K562 (cell line): Measurements from ENCODE around the gene PET100. TPM values are rescaled to one million over a fixed set of nuclear protein-coding genes. Genes with fewer than 3 reads are reported as not detected.

ENCODE experiments used
- ATAC-seq: fragments of 200-7000 bp; cut with Tn5 transposase; 3 replicates; pipeline ENCODE4 v1.9.1; 2020; ENCODE audit warnings: moderate library complexity
- BruUV-seq: library from RNA; stranded (reverse); fragments of 400-500 nt; replicated peaks from 2 replicates; lab custom pipeline; 2021; lab: Mats Ljungman, UMichigan
- CTCF ChIA-PET: fragments of 300-600 bp; formaldehyde crosslinking; extraction: SDS; loops from one replicate; lab custom pipeline; 2021; ENCODE audit warnings: low intra/inter-chr PET ratio; lab: Yijun Ruan, JAX
- POLR2A ChIA-PET: fragments of 300-600, 350-650 bp; sonication (Branson Sonifier 250); formaldehyde crosslinking; extraction: SDS; loops from one replicate; lab custom pipeline; 2021; ENCODE audit warnings: antibody characterized with exemption, inconsistent platforms; lab: Yijun Ruan, JAX
- DNase-seq, 4 experiments: peaks; one replicate each; pipeline versions ENCODE4 v3.0.0 to v3.0.0-alpha.2; 2011 to 2018; ENCODE audit warnings: low spot score in 3 of 4, mixed read lengths in 3 of 4; ENCODE audit errors: extremely low read depth in 1 of 4
- FAIRE-seq: peaks from 2 replicates; lab custom pipeline; 2011; peaks lifted over from hg19 to GRCh38; lab: Jason Lieb, UNC
- H2AFZ ChIP-seq: 2 replicates; pipeline ENCODE4 v1.6.0; 2011; ENCODE audit warnings: low read depth, low read length, control low read depth, inconsistent platforms
- H3K27ac ChIP-seq: fragments of 200-600 bp; 3 replicates; pipeline ENCODE4 v1.8.0; 2011; ENCODE audit warnings: low read depth, mild to moderate bottlenecking, control low read depth, inconsistent platforms, low read length, moderate library complexity, mixed read lengths; ENCODE audit errors: extremely low read depth
- H3K27me3 ChIP-seq, 2 experiments: fragments of 300-600 bp in 1 of 2; 2 replicates in 1 of 2; 3 replicates in 1 of 2; pipeline versions ENCODE4 v1.6.0 to v1.8.0; 2011; ENCODE audit warnings: inconsistent platforms in 2 of 2, low read length in 2 of 2, mild to moderate bottlenecking in 1 of 2, mixed read lengths in 1 of 2, moderate library complexity in 1 of 2; ENCODE audit not compliant: control insufficient read depth in 2 of 2, insufficient read depth in 2 of 2
- H3K36me3 ChIP-seq: fragments of 300-600 bp; 3 replicates; pipeline ENCODE4 v1.8.0; 2011; ENCODE audit warnings: mild to moderate bottlenecking, low read length, inconsistent platforms; ENCODE audit not compliant: control insufficient read depth, insufficient read depth
- H3K4me1 ChIP-seq, 2 experiments: fragments of 200-600 bp in 1 of 2; replicated peaks in 1 of 2; 2 replicates in 1 of 2; 3 replicates in 1 of 2; pipeline versions ENCODE4 v1.5.1 to v1.8.0; 2011; ENCODE audit warnings: inconsistent platforms in 2 of 2, low read length in 2 of 2, mild to moderate bottlenecking in 1 of 2, mixed read lengths in 1 of 2, moderate library complexity in 1 of 2; ENCODE audit not compliant: control insufficient read depth in 2 of 2, insufficient read depth in 2 of 2
- H3K4me2 ChIP-seq: 2 replicates; pipeline ENCODE4 v1.6.1; 2011; ENCODE audit warnings: low read length, control low read depth, inconsistent platforms, mixed read lengths; ENCODE audit not compliant: insufficient read depth
- H3K4me3 ChIP-seq: fragments of 200-600 bp; sonication (generic), shearing (Covaris generic); 2 replicates; pipeline ENCODE4 v1.5.1; 2016; ENCODE audit warnings: control low read depth, inconsistent platforms
- H3K79me2 ChIP-seq: fragments of 200-600 bp; 3 replicates; pipeline ENCODE4 v1.8.0; 2011; ENCODE audit warnings: low read length, inconsistent platforms; ENCODE audit not compliant: control insufficient read depth, insufficient read depth
- H3K9ac ChIP-seq, 2 experiments: 2 replicates each; pipeline versions ENCODE4 v1.6.0 to v1.6.1; 2011; ENCODE audit warnings: low read depth in 2 of 2, low read length in 2 of 2, control low read depth in 1 of 2, inconsistent platforms in 1 of 2, mild to moderate bottlenecking in 1 of 2, mixed read lengths in 1 of 2; ENCODE audit not compliant: insufficient read depth in 1 of 2
- H3K9me1 ChIP-seq: one replicate; pipeline ENCODE4 v1.6.0; 2011; ENCODE audit warnings: inconsistent platforms, mild to moderate bottlenecking, low read length, moderate library complexity; ENCODE audit not compliant: control insufficient read depth, insufficient read depth
- H3K9me3 ChIP-seq: replicated peaks from 2 replicates; pipeline ENCODE4 v1.5.1; 2011; ENCODE audit warnings: low read depth, low read length, inconsistent platforms; ENCODE audit not compliant: control insufficient read depth, insufficient read depth
- H4K20me1 ChIP-seq: replicated peaks from 2 replicates; pipeline ENCODE4 v1.6.1; 2011; ENCODE audit warnings: low read length, inconsistent platforms, mixed read lengths; ENCODE audit not compliant: control insufficient read depth, insufficient read depth
- POLR2AphosphoS5 ChIP-seq: IDR thresholded peaks from 2 replicates; pipeline ENCODE4 v1.6.1; 2011; ENCODE audit warnings: mild to moderate bottlenecking, low read depth, low read length, moderate library complexity; ENCODE audit not compliant: control insufficient read depth, insufficient read depth
- POLR2G ChIP-seq: fragments of 200-400 bp; formaldehyde crosslinking; IDR thresholded peaks from 2 replicates; pipeline ENCODE4 v1.6.1; 2017; ENCODE audit warnings: low read depth, mild to moderate bottlenecking, antibody characterized with exemption, low read length, moderate library complexity
- RBFOX2 ChIP-seq: fragments of 200-400 bp; formaldehyde crosslinking; IDR thresholded peaks from 2 replicates; pipeline ENCODE4 v1.6.1; 2017; ENCODE audit warnings: low read depth, mild to moderate bottlenecking, low read length, moderate library complexity
- SMAD3 ChIP-seq: fragments of 450-650 bp; formaldehyde crosslinking; conservative IDR thresholded peaks from 2 replicates; pipeline ENCODE4 v1.4.0; 2020; ENCODE audit warnings: mild to moderate bottlenecking
- U2AF1 ChIP-seq: fragments of 200-400 bp; formaldehyde crosslinking; optimal IDR thresholded peaks from 2 replicates; pipeline ENCODE3; 2017; ENCODE audit warnings: mild to moderate bottlenecking, low read depth, low read length, moderate library complexity
- UBTF ChIP-seq, 2 experiments: IDR thresholded peaks; 2 replicates each; pipeline ENCODE4 v1.6.1; 2012; ENCODE audit warnings: improper control_type of control experiment in 2 of 2, low read depth in 2 of 2, low read length in 2 of 2, borderline replicate concordance in 1 of 2
- ZBTB1 ChIP-seq: sonication (generic); formaldehyde crosslinking; IDR thresholded peaks from 2 replicates; pipeline ENCODE4 v1.8.1; 2023; ENCODE audit warnings: missing genetic modification reagents, low read depth, mild to moderate bottlenecking, borderline replicate concordance
- ZNF318 ChIP-seq, 2 experiments: fragments of 450-650 bp; IDR thresholded peaks; 2 replicates each; pipeline ENCODE4 v1.6.1; 2016; ENCODE audit warnings: mild to moderate bottlenecking in 2 of 2, borderline replicate concordance in 1 of 2, low read depth in 1 of 2, moderate library complexity in 1 of 2
- WGBS: fragments of 100-300 bp; shearing (Covaris generic); methylation state at CpG from one replicate; pipeline ENCODE4 v1.1.6; 2016; ENCODE audit warnings: low coverage, mixed read lengths; ENCODE audit not compliant: insufficient coverage; ENCODE audit errors: missing lambda C conversion rate; 5-methylcytosine and 5-hydroxymethylcytosine counted together
- in situ Hi-C: fragments of 300-500 bp; cut with MboI; formaldehyde crosslinking; loops from 4 replicates; pipeline ENCODE4 v1.15.0; 2018; ENCODE audit warnings: inconsistent platforms, mixed read lengths
- intact Hi-C: fragments of 100-400 bp; cut with micrococcal nuclease; formaldehyde crosslinking; loops from 2 replicates; pipeline ENCODE4 v1.14.2; 2022
- polyA plus RNA-seq, 8 experiments: library from polyadenylated mRNA; depleted of rRNA in 4 of 8; stranded (reverse) in 5 of 8; unstranded in 3 of 8; fragments of >200 nt; fragmentation: Nextera tagmentation in 2 of 8; fragmentation: Illumina TruSeq in 1 of 8; extraction: Ambion mirVana in 2 of 8; extraction: Trizol in 1 of 8; gene quantifications; 2 replicates each; pipeline versions ENCODE4 v1.2.1 to v1.2.3, GENCODE V29; 2011 to 2014; ENCODE audit warnings: inconsistent platforms in 1 of 8, missing spikeins in 1 of 8
- total RNA-seq, 7 experiments: library from RNA; depleted of rRNA in 6 of 7; stranded (reverse); fragments of >200 nt in 6 of 7; fragmentation: Illumina TruSeq in 2 of 7; extraction: Trizol in 2 of 7; gene quantifications; 2 replicates each; pipeline versions ENCODE4 v1.2.1 to v1.2.3, GENCODE V29; 2011 to 2021; ENCODE audit warnings: low replicate concordance in 1 of 7

Gene PET100
- total and polyA plus RNA-seq, 9 of the 15 experiments (the other 6 are each of a cell fraction or from before 2014, with no cell fraction given), result 62.3 to 351 (median 98.3) TPM

GRCh38 chr19:7627166-7627565 lies 2.4 kb upstream of the PET100 start:
- Histone ChIP-seq H3K4me3 (no peak overlapping the region), H3K79me2 (peaks cover 49% of the 10 kb centered on the region), H3K9me1 (no peaks in the 10 kb centered on the region)
- in situ Hi-C loops (no loop called here), intact Hi-C loops (no loop called here)
- no TSS peak for BruUV-seq
- ChIA-PET CTCF (no interaction called here), POLR2A (interaction anchor here (0.7 to 4.8 kb wide), 3 partner anchors 9 to 47 kb away, joined by 3 to 22 read pairs (median 3); no protein-coding TSS in a partner anchor)
- TF ChIP-seq UBTF (IDR thresholded peaks at IDR 0.05; ENCODE audit: borderline replicate concordance in 1 of 2, low read depth in 2 of 2, low read length in 2 of 2) (no peak), POLR2G (0 out of 2 replicates have a peak, but pooled peaks have one; percentile 16), RBFOX2 (0 out of 2 replicates have a peak, but pooled peaks have one; percentile 16), SMAD3 (CRISPR knock-in tag) (no peak), ZBTB1 (CRISPR knock-in tag) (no peak), U2AF1 (no peak), POLR2AphosphoS5 (no peak), ZNF318 (IDR thresholded peaks at IDR 0.05; ENCODE audit: borderline replicate concordance in 1 of 2, low read depth in 1 of 2) (no peak)
- TF ChIP-seq, all 486 proteins: peak for 2
- DNase-seq, result no peak
- H4K20me1 ChIP-seq, result no peaks in the 10 kb centered on the region
- no peaks in the 10 kb centered on the region for H3K9me3 ChIP-seq
- peaks cover 8 to 35% of the 10 kb centered on the region in 2 experiments; a peak in 4 of 5 replicates for H3K4me1 ChIP-seq
- H3K4me2 ChIP-seq, result no peak overlapping the region
- H2AFZ ChIP-seq, result no peak overlapping the region
- ATAC-seq, result no peak
- FAIRE-seq, result no peak
- 92% methylated on average over 21 of the region's 24 CpGs for whole genome bisulfite sequencing
- no peak overlapping the region for H3K27ac ChIP-seq
- H3K9ac ChIP-seq, result peak overlapping the region in 1 of 2 experiments; percentile 31; a peak in 1 of 4 replicates
- peaks cover 54% of the 10 kb centered on the region; the same call in 2 of the 3 replicates for H3K36me3 ChIP-seq
- no peaks in the 10 kb centered on the region for H3K27me3 ChIP-seq
